KMS-11 (cell line): ENCODE measurements around the gene NPAS2.

Experiments used
- H2AFZ ChIP-seq: fragments of 200-600 bp; sonication (generic); 2 replicates; pipeline ENCODE4 v1.6.1; 2016; ENCODE audit warnings: antibody characterized with exemption, mixed run types, low read depth
- H3K27ac ChIP-seq: fragments of 200-600 bp; sonication (generic); 2 replicates; pipeline ENCODE4 v1.6.1; 2016; ENCODE audit warnings: mild to moderate bottlenecking, mixed run types
- H3K27me3 ChIP-seq: fragments of 200-600 bp; sonication (generic); 2 replicates; pipeline ENCODE4 v1.6.1; 2017; ENCODE audit warnings: mild to moderate bottlenecking, low read depth, mixed run types, moderate library complexity; ENCODE audit not compliant: insufficient read depth
- H3K36me3 ChIP-seq: fragments of 200-600 bp; sonication (generic); 2 replicates; pipeline ENCODE4 v1.6.1; 2017; ENCODE audit warnings: mild to moderate bottlenecking, mixed run types; ENCODE audit not compliant: insufficient read depth
- H3K4me1 ChIP-seq: fragments of 200-600 bp; sonication (generic); 2 replicates; pipeline ENCODE4 v1.6.1; 2016; ENCODE audit warnings: mild to moderate bottlenecking, low read depth, mixed run types; ENCODE audit not compliant: poor library complexity, severe bottlenecking
- H3K4me2 ChIP-seq: fragments of 200-600 bp; sonication (generic); 2 replicates; pipeline ENCODE4 v1.7.0; 2016; ENCODE audit warnings: mild to moderate bottlenecking, mixed run types
- H3K4me3 ChIP-seq: fragments of 200-600 bp; sonication (generic); IDR thresholded peaks from 2 replicates; pipeline ENCODE4 v1.6.1; 2017; ENCODE audit warnings: low read depth, low read length, mixed read lengths; ENCODE audit not compliant: insufficient read depth
- H3K79me2 ChIP-seq: fragments of 200-600 bp; sonication (generic); 2 replicates; pipeline ENCODE4 v1.6.1; 2016; ENCODE audit warnings: low read depth, mixed run types; ENCODE audit not compliant: insufficient read depth
- H3K9ac ChIP-seq: fragments of 200-600 bp; sonication (generic); 2 replicates; pipeline ENCODE4 v1.6.1; 2016; ENCODE audit warnings: mild to moderate bottlenecking, mixed run types
- H4K20me1 ChIP-seq: fragments of 200-600 bp; sonication (generic); 2 replicates; pipeline ENCODE4 v1.6.1; 2016; ENCODE audit warnings: mild to moderate bottlenecking, mixed run types; ENCODE audit not compliant: insufficient read depth
- TF ChIP-seq, protein P1 (sequence below): fragments of 200-600 bp; sonication (generic); conservative IDR thresholded peaks from 2 replicates; pipeline ENCODE4 v1.6.1; 2017; ENCODE audit warnings: low read depth, mild to moderate bottlenecking, antibody characterized with exemption, low read length, moderate library complexity, mixed read lengths

NPAS2 gene

DNA sequence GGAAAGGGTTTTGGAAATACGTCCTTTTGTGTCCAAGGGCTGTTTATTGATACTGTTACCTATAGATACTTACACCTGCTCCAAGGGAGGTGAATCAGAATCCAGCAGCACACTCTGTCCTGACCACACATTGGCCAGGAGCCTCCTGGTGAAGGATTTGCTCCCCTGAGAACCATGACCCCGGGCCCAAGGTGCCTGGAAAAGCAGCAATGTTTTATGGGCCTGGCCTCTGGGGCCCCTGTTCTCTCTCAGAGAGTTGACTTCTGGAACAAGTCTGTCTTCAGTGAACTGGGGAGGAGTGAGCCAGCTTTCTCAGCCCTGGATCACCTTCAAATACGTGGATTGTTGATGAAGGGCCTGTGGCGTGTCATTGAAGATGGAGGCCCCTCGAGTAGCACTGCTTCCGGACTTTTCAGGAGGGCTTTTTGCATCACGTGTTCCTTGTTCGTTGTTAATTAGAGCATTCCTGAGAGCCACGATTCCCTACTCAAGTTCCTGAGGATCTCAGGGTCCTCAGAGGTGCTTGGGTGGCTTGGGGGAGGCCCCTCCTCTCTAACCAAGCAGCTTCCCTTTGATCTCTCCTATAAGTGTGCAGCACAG is 103.6 kb downstream of the NPAS2 start:
- H3K4me2 ChIP-seq, result no peak overlapping the region
- H2AFZ ChIP-seq, result no peak overlapping the region

DNA sequence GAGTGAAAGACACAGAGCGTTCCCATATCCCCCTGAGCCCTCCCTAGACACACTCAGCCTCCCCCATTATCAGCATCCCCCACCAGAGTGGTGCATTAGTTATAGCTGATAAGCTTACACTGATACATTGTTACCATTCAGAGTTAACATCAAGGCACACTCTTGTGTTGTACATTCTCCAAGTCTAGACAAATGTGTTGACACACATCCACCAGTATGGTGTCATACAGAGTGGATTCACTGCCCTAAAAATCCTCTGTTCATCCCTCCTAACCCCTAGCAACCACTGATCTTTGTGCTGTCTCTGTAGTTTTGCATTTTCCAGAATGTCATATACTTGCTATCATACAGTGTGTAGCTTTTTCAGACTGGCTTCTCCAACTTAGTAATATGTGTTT is 104.2 kb downstream of the NPAS2 start:
- H3K27ac ChIP-seq, result no peak overlapping the region
- TF ChIP-seq, protein P1, sequence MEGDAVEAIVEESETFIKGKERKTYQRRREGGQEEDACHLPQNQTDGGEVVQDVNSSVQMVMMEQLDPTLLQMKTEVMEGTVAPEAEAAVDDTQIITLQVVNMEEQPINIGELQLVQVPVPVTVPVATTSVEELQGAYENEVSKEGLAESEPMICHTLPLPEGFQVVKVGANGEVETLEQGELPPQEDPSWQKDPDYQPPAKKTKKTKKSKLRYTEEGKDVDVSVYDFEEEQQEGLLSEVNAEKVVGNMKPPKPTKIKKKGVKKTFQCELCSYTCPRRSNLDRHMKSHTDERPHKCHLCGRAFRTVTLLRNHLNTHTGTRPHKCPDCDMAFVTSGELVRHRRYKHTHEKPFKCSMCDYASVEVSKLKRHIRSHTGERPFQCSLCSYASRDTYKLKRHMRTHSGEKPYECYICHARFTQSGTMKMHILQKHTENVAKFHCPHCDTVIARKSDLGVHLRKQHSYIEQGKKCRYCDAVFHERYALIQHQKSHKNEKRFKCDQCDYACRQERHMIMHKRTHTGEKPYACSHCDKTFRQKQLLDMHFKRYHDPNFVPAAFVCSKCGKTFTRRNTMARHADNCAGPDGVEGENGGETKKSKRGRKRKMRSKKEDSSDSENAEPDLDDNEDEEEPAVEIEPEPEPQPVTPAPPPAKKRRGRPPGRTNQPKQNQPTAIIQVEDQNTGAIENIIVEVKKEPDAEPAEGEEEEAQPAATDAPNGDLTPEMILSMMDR, result no peak
- H2AFZ ChIP-seq, result no peak overlapping the region
- H3K79me2 ChIP-seq, result no peaks in the 10 kb centered on the region
- H3K36me3 ChIP-seq, result no peaks in the 10 kb centered on the region
- no peaks in the 10 kb centered on the region for H3K27me3 ChIP-seq
- H3K4me3 ChIP-seq, result no peak overlapping the region
- no peaks in the 10 kb centered on the region for H4K20me1 ChIP-seq
- H3K4me1 ChIP-seq, result no peaks in the 10 kb centered on the region
- no peak overlapping the region for H3K9ac ChIP-seq
- H3K4me2 ChIP-seq, result no peak overlapping the region

More for the DNA sequence above, 103.6 kb downstream of the NPAS2 start:
- H3K36me3 ChIP-seq, result no peaks in the 10 kb centered on the region
- no peaks in the 10 kb centered on the region for H3K27me3 ChIP-seq
- no peak overlapping the region for H3K9ac ChIP-seq
- H3K4me1 ChIP-seq, result no peaks in the 10 kb centered on the region
- no peak overlapping the region for H3K4me3 ChIP-seq
- no peak overlapping the region for H3K27ac ChIP-seq
- TF ChIP-seq, protein P1, result no peak
- no peaks in the 10 kb centered on the region for H4K20me1 ChIP-seq
- H3K79me2 ChIP-seq, result no peaks in the 10 kb centered on the region

DNA sequence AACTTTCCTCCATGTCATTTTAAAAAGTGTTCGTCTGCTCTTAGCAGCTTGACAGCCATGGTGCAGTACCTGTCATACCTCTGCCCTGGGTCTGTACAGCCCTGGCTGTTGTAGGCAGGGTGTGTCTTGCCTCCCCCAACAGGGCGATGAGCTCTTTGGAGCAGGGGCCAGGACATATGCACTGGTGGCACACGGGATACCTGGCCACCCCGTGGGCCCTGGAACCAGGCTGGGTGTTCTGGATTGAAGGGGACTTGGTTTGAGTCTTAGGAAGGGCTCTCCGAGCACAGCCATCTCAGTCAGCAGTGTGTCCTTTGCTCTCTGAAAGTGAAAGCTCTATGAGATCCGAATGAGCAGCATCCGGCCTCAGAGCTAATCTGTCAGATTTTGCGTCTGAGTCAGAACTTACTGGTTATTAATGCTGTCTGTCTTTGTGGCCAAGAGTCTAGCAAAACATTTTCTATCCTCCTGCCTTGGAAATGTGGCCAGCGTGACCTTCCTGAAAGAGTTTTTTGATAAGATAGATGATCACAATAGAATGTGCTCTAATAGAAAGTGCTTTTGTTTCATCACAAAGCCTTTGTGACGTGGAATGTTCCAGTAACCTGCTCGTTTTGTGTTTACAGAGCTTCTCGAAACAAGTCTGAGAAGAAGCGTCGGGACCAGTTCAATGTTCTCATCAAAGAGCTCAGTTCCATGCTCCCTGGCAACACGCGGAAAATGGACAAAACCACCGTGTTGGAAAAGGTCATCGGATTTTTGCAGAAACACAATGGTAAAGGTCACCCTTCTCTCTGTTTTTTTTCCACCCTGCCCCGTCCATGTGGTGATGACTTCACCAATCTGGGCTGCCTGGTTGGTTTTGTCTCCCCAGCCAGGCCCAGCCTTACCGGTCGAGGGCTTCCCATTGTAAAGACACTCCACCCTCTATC is 104.8 kb downstream of the NPAS2 start:
- no peak overlapping the region for H3K4me2 ChIP-seq
- no peaks in the 10 kb centered on the region for H4K20me1 ChIP-seq
- no peak overlapping the region for H3K9ac ChIP-seq
- no peaks in the 10 kb centered on the region for H3K36me3 ChIP-seq
- H3K27me3 ChIP-seq, result no peaks in the 10 kb centered on the region
- no peak overlapping the region for H2AFZ ChIP-seq
- TF ChIP-seq, protein P1, result no peak
- H3K4me1 ChIP-seq, result no peaks in the 10 kb centered on the region
- H3K27ac ChIP-seq, result no peak overlapping the region
- H3K4me3 ChIP-seq, result no peak overlapping the region
- H3K79me2 ChIP-seq, result no peaks in the 10 kb centered on the region

DNA sequence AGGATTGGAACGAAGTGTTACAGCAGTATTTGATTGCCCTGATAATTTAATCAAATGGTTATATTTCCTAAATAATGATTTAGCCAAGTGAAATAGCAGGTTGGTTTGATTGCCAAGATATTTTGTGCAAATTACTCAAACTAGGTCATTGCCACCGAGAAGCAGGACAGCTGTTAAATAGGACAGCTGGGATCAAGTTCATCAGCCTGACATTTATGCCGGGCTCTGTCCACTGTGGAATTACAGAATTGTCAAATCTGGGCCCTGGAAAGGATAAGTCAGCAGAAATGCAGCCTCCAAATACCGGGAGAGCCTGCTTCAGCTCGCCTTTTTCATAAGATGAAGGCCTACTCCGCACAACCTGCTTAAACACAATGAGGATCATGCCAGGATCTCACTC is 108.3 kb downstream of the NPAS2 start:
- H3K4me1 ChIP-seq, result no peaks in the 10 kb centered on the region
- no peaks in the 10 kb centered on the region for H4K20me1 ChIP-seq
- no peaks in the 10 kb centered on the region for H3K36me3 ChIP-seq
- no peaks in the 10 kb centered on the region for H3K27me3 ChIP-seq
- H3K27ac ChIP-seq, result no peak overlapping the region
- TF ChIP-seq, protein P1, result no peak
- H3K4me3 ChIP-seq, result no peak overlapping the region
- H3K9ac ChIP-seq, result no peak overlapping the region
- H2AFZ ChIP-seq, result no peak overlapping the region
- H3K4me2 ChIP-seq, result no peak overlapping the region
- no peaks in the 10 kb centered on the region for H3K79me2 ChIP-seq
